ENCODE data around the gene C10orf67.
"Not testable (repeated sequence)": the region's sequence is repeated elsewhere in the genome, so short reads cannot be mapped to it uniquely, and the experiment has no call there.

DNA sequence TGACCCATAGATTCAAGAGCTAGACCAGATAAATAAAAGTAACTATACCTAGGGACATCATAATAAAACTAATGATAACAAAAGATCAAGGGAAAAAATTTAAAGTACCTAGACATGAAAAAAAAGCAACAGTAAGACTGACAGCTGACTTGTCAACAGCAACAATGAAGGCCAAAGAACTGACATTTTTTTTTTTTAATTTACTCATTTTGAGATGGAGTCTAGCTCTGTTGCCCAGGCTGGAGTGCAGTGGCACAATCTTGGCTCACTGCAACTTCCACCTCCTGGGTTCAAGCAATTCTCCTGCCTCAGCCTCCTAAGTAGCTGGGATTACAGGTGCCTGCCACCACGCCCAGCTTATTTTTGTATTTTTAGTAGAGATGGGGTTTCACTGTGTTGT lies 102.8 kb downstream of the C10orf67 start:
- TF ChIP-seq, protein P1, sequence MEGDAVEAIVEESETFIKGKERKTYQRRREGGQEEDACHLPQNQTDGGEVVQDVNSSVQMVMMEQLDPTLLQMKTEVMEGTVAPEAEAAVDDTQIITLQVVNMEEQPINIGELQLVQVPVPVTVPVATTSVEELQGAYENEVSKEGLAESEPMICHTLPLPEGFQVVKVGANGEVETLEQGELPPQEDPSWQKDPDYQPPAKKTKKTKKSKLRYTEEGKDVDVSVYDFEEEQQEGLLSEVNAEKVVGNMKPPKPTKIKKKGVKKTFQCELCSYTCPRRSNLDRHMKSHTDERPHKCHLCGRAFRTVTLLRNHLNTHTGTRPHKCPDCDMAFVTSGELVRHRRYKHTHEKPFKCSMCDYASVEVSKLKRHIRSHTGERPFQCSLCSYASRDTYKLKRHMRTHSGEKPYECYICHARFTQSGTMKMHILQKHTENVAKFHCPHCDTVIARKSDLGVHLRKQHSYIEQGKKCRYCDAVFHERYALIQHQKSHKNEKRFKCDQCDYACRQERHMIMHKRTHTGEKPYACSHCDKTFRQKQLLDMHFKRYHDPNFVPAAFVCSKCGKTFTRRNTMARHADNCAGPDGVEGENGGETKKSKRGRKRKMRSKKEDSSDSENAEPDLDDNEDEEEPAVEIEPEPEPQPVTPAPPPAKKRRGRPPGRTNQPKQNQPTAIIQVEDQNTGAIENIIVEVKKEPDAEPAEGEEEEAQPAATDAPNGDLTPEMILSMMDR (IDR thresholded peaks at IDR 0.05): not testable (repeated sequence)
- not testable (repeated sequence) for TF ChIP-seq TCF7L2, POLR2AphosphoS5 (IDR thresholded peaks at IDR 0.05; ENCODE audit: low read depth, low read length)

Measured in Panc1 (cell line).